ENCODE data around the gene PHLPP1.
A peak's percentile ranks its signal among the peaks of the same experiment; 100 is the strongest.
"Not testable (repeated sequence)": the region's sequence is repeated elsewhere in the genome, so short reads cannot be mapped to it uniquely, and the experiment has no call there.

The PHLPP1 gene

DNA sequence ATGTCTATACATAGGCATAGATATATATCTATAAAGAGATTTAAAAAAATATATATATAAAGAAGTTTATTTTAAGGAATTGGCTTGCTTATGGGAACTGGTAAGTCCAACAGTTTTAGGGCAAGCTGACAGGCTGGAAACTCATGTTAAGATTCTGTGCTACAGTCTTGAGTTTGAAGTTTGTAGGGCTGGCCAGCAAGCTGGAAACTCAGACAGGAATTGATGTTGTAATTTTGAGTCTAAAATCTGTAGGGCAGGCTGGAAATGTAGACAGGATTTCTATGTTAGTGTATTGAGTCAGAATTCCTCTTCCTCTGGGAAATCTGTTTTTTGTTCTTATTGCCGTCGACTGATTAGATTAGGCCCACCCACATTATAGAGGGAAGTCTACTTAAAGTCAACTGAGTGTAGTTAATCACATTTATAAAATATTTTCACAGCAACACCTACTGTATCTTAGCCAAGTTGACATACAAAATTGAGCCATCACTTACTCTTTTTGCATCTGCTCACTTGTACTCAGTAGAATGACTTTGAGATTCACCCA, 60.8 kb downstream of the PHLPP1 start:
- DNase-seq = no peak

GRCh38 chr18:62777814-62778213, 62.5 kb downstream of the PHLPP1 start:
- DNase-seq = no peak

- no peak for DNase-seq
Measured at GRCh38 chr18:62778976-62779869, 63.9 kb downstream of the PHLPP1 start.

GRCh38 chr18:62781262-62781661, 65.9 kb downstream of the PHLPP1 start:
- DNase-seq = no peak

GRCh38 chr18:62781893-62782292, 66.6 kb downstream of the PHLPP1 start:
- DNase-seq = peak; percentile 75

DNA sequence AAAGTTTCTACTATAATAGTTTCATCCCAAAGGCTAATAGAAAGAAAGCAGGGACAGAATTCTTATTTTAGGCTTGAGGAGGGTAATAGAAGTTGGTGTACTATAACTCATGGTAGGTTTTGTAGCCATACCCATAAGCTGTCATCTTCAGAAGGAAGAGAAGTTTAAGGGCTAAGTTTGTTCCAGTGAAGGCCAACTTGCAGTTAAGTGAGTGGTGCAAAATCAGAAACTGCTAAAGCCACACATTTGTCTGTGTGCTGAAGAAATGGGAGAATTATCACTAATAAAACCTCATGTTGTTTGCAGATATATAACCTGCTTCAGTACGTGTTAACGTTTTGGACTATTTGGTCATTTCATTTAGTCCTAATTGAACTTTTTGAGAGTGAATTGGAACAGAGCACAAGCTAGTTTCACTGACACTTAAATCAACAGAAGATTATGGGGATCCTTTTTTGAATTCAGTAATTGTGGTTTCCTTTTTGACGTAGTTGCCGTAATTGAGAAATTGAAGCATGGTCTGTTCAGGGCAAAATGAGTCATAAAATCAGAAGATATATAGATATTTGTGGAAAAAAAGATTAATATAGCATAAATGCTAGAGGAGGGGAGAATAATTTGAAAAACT, 69.1 kb downstream of the PHLPP1 start:
- no peak for DNase-seq

GRCh38 chr18:62784966-62785413, 69.6 kb downstream of the PHLPP1 start:
- DNase-seq = peak; percentile 48

GRCh38 chr18:62786689-62787088, 71.3 kb downstream of the PHLPP1 start:
- DNase-seq = no peak

DNA sequence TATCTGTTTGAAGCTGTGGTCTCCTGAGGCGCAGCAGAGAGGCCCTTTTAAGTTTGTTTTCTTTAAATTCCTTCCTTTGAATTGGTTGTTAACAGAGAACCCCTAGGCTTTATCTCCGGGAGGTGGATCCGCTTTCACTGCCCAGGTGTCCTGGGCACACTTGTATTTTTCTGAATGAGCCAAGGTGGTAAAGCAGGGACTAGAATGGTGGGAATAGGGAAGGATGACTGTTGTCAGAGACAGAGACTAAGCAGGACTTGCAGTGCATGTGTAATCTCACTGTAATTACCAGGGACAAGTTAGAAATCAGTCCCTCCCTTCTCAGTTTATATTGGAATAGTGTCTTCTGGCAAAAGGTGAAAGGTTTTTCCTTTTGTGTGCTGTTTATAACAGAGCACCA, 72.8 kb downstream of the PHLPP1 start:
- no peak for DNase-seq

DNA sequence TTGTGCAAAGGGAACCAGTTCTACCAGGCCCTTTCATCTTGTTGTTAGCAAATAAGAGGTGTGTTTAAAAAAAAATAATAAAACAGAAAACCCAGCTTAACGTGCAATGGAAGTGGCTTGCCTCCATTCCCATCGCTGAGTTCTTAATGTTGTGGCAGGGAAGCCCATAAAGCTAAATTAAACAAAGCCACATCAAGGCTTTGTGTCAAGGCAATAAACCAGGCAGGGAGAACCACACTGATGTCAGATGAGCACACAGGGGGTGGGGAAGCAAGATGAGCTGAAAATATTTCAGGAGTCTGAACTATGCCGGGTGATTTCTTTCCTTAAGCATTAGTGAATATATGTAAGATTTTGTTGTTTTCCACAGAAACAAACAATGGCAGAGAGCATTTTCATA, 73.5 kb downstream of the PHLPP1 start:
- no peak for DNase-seq

DNA sequence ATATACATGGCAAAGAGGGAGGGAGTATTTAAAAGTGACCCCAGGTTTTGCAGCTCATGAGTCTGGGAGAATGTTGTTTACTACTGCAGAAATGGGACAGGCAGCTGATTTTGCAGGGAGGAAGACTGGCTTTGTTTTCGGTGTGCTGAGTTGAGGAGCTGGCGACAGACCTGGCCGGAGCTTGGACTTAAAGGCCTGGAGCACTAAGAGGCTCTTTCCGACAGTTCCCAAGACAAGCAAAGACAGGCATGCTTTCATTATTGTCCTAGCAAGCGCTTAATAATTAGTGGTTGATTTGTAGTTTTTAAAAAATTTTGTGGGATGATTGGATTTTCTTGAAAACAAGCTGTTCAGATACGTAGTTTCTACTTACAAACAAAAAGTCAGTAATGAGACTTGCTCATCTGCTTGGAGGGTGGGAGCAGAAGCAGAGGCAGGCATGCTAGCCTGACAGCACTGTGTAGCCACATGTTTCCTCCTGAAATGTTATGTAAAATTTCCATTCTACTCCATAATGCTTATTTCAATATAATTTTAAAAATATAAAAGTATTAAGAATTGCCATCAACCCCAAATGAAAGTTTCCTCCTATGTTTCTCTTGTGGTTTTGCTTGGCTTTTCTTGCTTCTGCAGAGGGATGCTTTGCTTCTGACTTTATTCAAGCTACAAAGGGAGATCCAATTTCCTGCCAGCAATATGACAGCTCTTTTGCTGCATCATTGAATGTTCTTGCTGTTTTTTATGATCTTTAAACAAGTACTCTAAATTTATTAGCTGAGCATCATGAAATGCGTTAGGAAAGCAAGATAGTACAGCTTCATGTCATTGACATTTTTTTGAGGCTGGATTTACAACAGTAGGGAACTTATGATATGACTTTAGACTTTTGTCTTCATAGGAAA, 75.8 kb downstream of the PHLPP1 start:
- DNase-seq = no peak

DNA sequence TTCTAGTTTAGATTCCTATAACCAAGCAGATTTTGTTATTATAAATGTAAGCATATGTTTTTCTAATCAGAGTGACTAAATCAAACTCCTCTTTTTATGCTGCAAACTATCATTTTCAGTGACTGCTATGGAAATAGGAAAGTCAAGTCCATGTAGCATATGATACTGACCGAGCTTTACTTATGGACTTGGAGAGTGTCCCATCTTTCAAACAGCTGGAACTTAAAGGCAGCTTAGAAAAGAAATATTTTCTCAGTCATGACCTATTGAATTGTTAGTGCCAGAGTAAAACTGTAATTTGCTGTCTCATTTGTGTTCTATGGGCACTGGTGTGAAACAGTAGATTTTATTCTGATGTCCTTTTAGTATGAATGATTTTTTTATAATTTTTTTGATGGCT, 76.7 kb downstream of the PHLPP1 start:
- DNase-seq = no peak

- no peak for DNase-seq
Measured at GRCh38 chr18:62795813-62796212, 80.5 kb downstream of the PHLPP1 start.

DNA sequence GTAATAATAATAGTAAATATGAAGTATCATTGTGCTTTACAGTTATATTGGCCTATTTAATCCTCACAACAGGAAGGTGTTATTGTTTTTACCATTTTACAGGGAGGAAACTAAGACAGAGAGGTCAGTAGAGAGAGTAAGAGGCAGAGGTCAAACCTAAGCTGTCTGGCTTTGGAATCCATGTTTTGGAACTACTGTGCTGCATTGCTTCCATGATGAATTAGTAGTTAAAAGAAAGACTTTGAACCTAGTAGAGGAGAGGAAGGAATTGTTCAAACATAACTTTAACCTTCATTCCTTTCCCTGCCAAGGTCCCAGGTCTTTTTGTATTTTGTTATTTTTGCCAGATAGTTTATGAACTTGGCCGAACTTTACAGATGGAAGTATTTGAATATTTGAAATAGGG, 80.9 kb downstream of the PHLPP1 start:
- DNase-seq = no peak

DNA sequence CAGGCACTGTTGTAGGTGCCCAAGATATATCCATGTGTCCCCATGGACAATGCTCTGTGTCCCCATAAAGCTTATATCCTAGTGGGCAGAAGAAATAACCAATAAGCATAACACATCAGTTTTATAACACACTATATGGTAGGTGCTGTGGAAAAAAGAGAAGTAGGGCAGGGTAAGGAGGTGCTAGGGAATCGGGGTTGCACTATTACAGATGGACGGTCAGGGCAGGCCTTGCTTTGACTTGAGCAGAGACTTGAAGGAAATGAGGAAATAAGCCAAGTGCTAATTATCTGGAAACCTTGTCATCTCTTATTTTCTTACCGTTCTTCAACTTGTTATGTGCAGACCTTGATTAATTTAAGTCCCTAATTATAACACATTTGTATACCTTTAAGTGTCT, 82.0 kb downstream of the PHLPP1 start:
- DNase-seq = no peak

DNA sequence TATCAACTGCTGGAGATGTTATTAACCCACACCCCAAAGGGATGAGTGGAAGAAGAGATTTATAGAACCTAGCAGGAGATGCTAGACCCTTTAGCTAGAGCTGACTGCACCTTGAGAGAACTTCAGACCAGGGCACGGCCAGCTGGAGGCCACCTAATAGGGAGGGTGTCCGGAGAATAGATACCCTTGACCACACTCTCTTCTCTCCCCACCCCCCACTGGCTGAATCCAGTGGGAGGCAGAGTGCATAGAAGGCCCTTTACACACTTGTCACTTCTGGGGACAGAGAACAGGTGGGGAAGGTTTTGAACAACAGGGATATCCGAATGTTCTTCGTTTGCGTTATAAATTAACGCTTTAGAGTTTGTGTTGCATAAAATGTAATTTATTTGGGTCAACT, 84.6 kb downstream of the PHLPP1 start:
- DNase-seq = no peak

DNA sequence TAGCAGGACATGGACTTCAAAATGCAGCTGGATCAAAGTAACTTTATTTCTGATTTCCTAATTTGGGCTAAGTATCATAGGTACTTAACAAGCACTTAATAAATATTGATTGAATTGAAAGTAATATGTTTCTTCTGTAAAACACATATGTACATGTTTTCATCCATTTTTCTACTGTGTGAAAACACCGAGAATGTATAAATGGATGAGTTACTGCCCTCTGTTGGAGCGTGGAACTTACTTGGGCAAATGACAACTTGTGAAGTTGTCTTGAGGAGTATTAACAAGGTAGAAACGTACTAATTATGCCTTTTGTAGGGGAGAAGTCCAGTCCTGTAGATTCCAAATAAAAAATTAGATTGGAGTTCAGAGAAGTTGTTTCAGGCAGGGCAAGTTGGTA, 87.2 kb downstream of the PHLPP1 start:
- DNase-seq = no peak

GRCh38 chr18:62807396-62807795, 92.1 kb downstream of the PHLPP1 start:
- no peak for DNase-seq

DNA sequence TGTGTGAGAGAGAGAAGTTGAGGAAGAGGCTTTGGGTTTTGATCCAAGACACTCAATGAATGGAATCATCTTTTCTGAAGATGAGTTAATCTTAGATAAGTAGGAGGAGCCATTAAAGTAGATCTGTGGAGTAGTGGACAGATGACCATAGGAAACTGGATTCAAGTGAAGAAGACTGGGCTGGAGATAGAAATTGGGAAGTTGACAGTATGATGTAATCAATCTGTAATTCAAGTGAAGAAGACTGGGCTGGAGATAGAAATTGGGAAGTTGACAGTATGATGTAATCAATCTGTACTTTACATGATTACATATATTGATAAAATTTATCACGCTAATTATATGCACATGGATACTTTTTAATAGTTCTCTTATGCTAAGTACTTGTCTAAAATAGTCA, 92.8 kb downstream of the PHLPP1 start:
- DNase-seq = no peak

GRCh38 chr18:62809445-62809844, 94.1 kb downstream of the PHLPP1 start:
- not testable (repeated sequence) for DNase-seq

- no peak for DNase-seq
Measured at GRCh38 chr18:62809900-62810299, 94.6 kb downstream of the PHLPP1 start.

- no peak for DNase-seq
Measured at GRCh38 chr18:62810682-62811081, 95.3 kb downstream of the PHLPP1 start.

DNA sequence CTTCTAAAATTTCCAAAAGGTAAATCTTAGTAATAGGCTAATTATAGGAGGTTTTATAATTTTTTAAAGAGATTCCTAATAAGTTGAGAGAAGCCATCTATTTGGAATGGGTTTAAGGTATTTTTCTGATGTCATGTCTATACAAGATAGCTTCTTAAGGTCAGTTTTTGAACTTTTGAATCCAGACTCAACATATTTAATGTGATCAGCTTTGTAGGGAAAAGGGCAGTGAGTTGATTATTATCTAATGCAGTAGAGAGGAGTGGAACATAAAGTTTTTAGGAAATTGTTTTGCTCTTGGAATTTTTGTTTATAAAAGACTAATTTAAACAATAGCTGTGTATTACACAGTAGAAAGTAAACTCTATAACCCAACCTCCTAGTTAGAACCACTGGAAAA, 96.3 kb downstream of the PHLPP1 start:
- no peak for DNase-seq
